COR-L47 (cell line): Measurements from ENCODE around the gene NDUFAF4.

ENCODE experiments used
- DNase-seq: peaks from one replicate; lab custom pipeline; 2025; lab: John Stamatoyannopoulos, UW

Gene NDUFAF4

DNA sequence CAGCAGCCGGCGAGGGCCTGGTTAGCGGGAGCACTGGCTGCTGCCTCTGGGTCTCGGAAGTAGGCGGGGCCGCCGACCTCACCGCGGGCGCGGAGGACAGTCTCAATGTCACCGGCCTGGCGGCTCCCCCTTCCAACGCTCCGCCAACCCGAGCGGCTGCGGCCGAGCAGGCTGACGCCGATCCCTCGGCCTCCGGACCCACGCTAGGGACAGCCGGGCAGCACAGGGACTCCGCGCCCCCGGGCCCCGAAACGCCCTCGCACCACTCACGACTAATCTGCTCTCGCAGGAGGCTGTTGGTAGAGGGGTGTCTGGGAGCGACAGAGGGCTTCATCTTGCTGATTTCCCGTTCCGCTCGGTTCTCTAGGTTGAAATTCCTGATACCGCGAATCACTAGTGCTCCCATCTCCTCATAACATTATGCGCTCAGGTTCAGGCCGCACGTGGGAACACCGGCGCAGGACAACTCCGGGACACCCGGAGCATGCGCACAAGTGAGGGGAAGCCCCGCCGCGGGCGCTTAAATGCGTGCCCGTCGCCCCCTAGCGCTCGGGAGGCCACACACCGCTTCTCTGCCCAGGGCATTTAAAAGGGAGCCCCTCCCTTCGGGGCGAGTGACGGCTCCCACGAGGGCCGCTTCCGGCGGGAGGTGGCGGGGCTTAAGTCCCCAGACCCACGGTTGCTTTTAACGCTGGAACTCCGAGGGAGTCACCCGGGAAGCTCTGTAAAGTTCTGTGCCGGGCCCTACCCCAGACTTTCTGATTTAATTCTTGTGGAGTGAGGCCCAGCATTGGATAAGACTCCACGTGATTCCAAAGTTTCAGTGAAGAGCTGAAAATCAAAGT lies at the start of gene NDUFAF4:
Gene NDUFAF4, minus strand, starts transcription at position 496 of the 845 bp plus-strand sequence. Its CDS starts 90 bp downstream, at position 406.
- DNase-seq: peak; percentile 96

DNA sequence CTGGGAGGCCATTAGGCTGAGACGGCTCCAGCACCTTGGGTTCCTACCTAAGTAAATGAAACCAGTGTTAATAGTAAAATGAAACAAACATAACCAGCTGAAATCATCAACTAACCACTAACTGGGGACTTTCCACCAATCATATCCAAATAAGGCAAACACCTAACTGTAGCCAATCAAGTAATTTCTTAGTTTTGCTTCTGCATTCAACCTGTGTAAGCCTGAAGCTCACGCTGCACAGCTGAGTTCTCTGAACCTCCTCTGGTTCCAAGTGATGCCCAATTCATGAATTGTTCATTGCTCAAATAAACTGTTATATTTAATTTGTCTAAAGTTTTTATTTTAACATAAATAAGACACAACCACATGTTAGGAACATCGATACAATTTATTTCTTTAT lies 49.4 kb upstream of the NDUFAF4 start:
- no peak for DNase-seq

DNA sequence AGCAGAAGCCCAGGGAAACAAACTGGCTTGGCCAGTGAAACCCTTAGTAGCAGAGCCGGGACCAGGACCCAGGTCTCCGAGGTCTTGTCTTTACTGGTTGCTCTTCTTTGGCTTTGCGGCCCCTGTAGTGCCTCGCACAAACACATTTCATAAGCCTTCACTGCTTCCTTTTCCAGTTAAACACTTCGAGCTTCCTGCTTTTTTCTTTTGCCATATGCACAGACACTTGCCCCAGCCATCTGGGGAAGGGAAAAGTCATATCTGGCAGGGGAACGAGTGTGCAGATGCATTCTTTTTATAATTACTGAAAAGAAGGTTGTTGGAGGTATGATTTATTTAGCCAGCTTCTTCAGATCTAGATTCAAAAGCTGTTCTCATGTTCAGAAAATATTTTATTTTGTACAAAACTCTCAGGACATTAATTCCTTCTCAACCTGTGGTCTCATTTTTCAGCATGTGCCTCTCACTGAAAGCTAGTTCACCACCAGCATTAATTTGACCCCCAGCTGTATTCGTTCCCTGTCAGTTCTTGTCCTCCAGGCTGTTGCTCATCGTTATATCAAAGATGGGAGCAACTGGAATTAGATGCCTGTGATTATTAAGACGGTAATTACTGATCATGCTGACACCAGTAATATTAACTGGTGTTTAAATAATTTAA lies 46.0 kb upstream of the NDUFAF4 start:
- DNase-seq: no peak

DNA sequence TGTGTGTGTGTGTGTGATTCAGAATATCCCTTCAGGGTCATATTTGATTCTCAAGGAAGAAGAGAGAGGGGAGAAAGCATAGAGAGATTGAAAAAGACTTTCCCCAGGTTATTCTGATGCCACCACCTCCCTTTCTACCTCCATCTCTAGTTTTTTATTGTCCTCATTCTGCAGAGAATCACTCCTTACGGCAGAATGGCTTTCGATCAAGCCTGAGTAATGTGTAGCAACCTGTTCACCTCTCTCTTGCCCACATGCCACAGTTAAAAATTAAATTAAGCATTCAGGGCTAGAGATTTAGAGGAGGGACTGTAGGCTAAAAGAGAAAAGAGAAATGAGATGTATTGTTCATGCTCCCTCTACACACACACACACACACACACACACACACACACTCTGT lies 45.0 kb upstream of the NDUFAF4 start:
- no peak for DNase-seq

DNA sequence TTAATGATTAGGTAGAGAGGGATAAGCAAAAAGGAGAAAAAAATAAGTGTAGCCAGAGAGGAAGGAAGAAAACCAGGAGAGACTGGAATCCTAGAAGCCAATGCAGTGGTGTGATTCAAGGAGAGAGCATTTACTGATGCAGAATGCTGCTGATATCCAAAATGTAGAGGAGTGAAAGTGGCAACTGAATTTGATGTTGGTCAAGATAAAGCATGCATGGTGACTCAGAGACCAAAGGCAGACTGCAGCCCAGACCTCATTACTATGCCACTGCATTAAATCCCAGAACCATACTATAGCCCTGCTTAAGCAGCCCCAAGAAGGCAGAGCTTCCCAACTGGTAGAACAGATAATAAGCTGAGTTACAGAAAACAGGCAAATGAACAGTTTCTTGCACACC lies 42.6 kb upstream of the NDUFAF4 start:
- no peak for DNase-seq

DNA sequence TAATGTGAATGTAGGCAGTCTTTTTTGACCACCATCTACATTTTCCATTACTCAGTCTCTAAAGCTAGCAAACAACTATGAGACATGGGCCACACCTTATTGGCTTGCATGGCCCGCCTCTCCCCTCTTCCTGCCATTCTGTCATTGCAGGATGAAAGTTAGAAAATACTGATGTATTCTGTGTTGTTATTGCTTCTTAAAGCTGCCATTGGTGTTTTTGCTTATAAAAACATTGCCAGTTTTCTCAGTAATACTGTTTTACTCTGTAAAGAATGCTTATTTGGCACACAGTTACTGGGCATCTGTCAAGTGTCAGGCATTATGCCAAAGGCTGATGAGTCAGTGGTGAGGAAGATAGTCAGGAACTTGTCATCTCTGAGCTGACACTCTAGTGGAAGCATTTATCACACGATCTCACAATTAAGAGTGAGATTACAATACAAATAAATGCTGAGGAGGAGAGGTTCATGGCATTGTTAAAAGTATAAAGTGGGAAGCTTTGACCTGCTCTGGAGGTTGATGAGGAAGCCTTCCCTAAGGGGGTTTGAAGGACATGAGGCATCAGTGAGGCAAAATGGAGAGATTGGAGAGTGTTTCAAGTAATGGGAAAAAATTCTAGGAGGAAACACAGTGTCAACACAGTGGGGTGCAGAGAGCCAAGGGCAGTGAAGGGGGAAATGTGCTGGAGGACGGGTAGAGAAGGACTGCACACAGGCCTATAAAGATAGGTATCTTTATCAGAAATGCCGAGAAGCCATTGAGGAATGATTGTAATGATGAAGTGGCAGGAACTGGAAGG lies 41.5 kb upstream of the NDUFAF4 start:
- peak; percentile 40 for DNase-seq

DNA sequence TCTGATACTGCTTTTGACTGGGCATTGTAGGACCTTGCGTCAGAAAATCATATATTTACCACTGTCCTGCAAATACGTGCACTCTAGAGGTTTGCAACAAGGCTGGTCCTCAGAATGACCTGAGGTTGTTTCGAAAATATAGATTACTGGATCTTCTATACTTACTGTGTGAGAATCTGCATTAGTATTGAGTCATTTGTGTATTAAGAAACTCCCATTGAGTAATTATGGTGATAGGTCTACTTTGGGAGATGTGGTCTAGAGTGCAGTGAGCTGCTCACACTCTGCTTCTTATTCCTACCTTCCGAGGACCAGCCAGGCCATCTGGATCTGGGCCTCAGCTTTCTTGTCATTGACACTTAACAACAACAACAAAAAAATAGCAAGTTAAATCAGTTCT lies 36.4 kb upstream of the NDUFAF4 start:
- no peak for DNase-seq

DNA sequence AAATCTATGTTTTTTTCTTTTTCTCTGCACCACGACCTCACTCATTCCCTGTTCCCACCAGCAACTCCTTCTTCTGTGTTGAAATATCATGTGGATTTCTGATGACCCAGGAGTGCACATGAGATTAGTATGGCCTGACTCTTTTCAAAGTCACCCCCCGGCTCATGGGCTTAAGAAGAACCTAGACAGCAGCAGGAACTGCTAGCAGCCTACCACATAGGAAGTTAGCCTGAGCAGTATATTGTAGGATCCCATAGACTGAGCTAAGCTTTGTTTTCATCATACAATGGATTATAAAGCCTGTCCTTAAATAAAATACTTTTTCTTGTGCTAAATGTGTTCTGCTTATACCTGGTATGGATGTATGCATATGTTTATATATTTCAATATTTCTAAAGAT lies 33.5 kb upstream of the NDUFAF4 start:
- DNase-seq: no peak

DNA sequence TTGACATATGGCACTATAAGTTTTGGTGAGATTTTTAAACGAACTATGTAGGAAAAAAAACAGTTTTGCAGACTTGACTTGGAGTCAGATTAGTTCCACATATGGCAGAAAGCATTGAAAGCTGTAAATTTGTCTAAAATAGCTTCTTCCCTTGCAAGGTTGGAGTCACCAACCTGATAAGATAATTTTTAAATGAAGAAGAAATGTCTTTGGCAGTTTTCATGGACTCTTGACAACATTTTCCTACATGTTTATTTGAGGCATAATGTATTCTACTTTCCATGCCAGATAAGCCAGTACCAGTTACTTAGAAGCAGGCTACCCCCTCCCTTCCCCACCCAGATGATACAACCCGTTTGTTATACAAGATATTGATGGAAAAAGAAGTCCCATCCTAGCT lies 32.0 kb upstream of the NDUFAF4 start:
- no peak for DNase-seq

DNA sequence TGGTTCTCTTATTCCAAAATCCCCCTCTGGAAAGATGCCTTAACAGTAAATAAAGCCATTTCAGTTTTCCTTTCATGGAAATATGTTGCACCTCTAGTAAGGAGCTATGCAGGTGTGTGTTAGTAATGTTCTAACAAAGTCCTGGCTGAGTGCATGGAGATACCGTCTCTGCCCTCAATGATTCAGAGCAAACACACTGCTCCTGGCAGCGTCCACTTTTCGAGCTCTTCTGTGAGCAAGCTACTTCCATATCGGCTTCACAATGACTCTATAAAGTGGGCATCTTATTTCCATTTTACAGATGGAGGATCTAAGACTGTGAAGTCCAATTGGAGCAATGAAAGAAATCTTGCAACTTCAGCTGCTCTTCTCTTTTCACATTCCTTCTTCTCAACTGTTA lies 30.0 kb upstream of the NDUFAF4 start:
- DNase-seq: no peak

DNA sequence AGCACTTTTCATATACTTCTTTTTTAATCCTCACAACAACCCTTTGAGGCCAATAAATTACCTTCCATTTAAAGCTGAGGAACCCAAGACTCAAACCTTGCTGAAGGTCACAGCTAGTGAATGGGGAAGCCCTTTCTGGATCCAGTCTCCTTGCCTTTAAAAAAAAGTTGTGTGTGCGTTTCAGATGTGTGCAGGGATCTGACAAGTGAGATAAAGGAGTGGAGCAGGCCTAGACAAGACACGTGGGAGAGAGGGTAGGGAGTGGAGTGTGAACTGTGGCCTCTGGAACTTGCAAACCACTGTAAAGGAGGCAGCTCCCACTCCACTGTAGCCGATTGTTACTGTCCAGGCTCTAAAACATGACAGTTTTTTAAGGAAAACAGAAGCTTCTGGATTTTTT lies 28.7 kb upstream of the NDUFAF4 start:
- DNase-seq: no peak

DNA sequence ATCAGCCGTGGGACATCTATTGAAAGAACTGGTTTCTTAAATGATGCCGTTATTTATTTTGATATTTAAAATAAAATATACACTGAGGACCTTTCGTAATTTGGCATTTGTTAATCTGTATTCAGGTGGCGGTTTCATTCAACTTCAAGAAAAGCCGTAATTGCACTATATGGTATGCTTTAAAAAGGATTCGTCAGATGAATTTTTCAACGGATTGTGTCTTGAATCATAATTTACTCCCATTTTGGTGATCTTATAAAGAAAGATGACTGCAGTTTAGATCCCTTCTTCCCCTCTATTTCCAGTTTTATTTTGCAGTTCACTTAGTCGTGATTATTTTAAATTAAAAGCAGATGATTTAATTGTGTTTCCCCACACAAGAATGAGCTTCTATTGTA lies 27.6 kb upstream of the NDUFAF4 start:
- DNase-seq: no peak

DNA sequence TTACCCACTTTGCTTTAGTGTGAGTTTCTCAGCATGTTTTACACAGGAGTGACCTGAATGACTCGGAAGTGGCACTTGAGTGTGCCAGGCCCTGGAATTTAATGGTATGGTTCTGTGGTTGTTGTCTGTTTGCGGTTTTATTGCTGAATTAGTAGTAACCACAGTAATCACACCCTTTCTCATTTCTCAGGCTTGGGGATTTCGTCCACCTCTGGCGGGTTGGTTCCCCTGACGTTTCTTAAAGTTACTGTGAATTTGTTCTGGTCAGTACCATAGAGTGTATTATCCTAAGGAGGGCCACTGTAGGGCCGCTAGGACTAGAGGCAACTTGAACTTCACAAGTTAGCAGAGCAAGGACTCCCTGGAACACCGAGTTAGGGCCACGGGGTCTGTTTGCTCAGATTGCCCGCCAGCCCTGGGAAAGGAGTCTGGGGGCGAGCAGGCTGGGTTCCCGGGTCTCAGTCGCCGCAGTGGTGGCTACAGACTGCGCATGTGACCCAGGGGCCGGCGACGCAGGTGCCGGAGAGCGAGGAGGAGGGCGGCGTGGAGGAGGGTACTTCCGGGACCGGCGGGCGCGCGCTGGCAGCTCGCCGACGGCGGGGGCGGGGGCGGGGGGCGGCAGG lies 26.3 kb upstream of the NDUFAF4 start:
- DNase-seq: no peak

DNA sequence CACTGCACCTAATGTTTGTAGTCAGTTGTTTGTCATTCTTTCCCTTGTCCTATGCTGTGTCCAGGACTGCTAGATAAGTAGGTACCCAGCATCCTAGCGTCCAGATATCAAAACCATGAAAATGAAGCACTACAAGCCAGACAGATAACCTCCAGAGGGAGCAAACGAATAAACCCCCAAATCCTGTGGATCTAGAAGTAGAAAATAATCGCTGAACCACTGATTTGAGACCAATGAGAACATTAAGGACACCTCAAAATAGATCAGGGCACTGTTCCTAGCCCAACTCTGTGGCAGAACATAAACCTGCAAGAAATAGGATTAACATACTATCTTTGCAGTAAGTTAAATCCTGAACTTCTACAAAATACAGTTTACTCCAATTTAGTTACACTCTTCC lies 25.7 kb upstream of the NDUFAF4 start:
- peak; percentile 7 for DNase-seq

DNA sequence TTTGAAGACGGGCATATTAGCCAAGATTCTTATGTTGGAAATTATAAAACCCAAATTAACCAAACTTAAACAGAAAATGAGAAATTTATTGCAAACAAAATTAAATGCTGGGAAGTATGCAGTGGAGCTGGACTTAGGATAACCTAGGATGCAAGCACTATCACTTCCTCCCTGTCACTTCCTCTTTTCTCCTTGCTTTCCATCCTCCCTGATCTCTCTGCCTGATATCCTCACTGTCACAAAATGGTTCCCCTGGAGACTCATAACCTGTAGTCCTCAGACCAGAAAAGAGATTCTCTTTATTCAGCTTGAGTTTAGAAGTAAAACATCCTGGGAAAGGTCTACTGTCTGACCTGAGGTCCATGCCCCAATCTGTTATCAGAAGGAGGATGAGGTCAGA lies 19.4 kb upstream of the NDUFAF4 start:
- DNase-seq: no peak

DNA sequence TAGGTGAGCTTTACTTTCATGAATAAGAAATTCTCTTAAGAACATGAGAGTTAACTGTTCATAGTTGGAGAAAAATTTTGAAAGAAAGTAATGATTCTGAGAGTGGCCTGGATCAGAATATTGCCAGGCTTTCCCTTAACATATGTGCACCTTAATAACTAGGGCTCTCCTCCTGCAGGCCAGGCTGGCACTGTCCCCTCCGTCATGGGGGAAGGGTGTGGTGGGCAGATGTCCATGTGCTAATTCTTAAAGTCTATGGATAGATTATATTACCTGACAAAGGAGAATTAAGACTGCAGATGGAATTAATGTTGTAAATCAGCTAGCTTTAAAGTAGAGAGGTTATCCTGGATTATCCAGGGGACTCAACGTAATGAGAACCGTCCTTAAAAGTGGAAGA lies 15.9 kb upstream of the NDUFAF4 start:
- DNase-seq: no peak

DNA sequence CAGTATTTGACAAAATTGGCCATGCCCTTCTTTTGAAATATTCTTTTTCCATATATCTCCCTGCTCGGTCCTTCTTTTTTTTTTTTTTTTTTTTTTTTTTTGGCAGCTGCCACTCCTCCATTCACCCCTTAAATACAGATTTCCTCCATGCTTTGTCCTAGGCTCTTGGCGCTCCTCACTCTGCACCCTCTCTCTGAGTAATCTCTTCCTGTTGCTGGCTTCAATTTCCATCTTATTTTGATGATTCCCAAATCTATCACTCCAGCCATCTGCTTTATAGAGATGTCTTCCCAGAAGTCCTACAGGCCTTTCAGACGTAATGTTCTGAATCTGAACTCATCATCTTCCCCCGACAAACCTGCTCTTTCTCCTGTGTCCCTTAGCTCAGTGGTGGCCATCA lies 14.1 kb upstream of the NDUFAF4 start:
- no peak for DNase-seq

DNA sequence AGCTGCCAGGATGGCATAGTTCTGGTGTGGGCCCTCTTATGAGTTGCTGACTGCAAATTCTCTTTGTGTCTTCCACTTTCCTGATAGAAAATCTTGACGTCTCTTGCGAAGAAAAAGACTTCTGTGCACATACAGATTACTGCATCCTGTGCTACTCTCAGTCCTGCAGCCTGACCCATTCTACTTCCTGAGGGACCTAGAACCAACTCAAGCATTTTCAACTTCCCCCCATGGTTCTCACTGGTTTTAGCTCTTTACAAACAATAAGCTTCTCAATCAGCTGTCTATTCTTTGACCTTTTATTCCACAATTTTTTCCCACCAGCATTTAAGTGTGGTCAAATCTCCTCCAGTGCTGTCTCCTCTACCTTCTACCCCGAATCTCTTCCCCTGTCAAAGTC lies 13.5 kb upstream of the NDUFAF4 start:
- DNase-seq: no peak

DNA sequence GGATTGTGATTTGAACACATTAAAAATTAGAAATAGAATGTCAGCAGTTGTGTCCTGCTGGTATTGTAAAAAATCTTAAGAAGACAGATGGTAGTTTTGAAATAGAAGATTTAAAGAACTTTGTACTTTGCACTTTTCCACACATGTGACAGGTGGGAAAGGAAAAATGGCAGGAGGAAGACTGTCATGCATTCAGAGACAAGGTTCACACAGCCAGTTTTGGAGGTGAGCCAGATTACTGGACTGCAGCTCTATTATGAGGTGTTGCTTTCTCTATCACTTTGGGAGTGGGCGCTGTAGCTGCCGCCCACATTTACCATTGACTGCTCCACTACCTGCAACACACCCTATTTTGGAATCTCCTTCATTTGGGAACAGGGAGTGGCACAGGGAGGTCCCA lies 12.1 kb upstream of the NDUFAF4 start:
- DNase-seq: no peak

DNA sequence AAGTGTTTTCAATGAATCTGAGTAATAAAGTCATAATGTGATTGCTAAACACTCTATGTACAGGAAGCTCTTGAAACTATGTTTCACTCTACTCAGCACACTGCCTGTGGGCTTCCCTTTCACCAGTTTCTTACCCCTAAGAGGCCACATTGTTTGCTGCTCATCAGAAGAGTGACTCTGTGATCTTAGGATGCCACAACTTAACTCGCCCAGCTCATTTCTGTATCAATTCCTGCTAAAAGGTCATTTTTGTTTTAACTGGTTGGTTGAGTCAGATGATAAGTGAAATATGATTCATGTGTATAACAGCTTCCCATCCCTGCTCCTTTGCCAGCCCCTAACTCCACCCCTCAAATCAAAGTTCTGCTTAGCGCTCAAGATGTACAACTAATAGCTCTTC lies 9.8 kb upstream of the NDUFAF4 start:
- no peak for DNase-seq

DNA sequence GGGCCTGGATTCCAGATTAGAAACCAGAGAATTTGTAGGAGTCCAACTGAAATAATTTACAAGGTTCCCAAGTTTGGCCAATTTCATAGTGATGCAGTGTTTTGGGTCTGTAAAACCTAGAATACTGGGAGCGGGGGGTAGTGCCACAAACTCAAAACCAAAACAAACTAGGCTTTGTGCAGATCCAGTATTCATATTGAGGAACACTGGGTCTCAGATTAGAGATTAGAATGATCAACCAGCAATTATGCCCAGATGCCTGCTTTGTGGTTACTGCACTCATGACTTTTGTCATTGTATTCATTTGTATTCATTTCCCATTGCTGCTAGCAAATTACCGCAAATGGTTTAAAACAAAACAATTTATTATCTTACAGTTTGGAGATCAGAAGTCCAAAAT lies 3.2 kb upstream of the NDUFAF4 start:
- DNase-seq: no peak

DNA sequence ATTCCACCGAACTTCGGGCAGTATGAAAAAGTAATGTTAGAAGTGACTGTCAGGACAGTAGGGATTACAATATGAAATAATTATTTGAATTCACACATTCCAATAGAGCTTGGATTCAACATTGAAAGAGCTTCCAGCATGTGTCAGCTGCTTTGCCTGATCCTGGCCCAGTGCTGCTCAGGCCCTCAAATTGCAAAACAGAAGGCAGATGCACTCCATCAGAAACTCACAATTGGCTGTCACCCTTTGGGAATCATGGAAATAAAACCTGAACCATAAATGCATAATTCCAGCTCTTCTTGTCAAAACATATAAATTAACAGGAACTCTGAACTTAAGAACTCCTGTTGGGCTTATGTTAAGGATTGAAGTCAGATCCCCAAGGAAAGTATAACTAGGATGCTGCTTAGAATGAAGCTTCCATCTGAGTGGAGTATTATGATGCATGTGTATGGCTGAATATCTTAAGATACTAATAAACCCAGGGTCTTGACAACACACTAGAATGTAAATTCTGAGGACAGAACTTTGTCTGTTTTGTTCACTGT lies 1.8 kb upstream of the NDUFAF4 start:
- DNase-seq: no peak
